B cell (primary cell): ENCODE data around the gene TNFSF12. TPM values are rescaled to one million over a fixed set of nuclear protein-coding genes. Genes with fewer than 3 reads are reported as not detected.

ENCODE experiments used
- ATAC-seq: fragments of 200-7000 bp; cut with Tn5 transposase; one replicate; pipeline ENCODE4 v1.10.0; 2021; ENCODE audit warnings: low read depth, mild to moderate bottlenecking, moderate number of reproducible peaks, moderate library complexity
- CTCF ChIA-PET: fragments of 350-600 bp; sonication (Branson Sonifier 250); formaldehyde crosslinking; loops from one replicate; lab custom pipeline; 2021; ENCODE audit warnings: antibody characterized with exemption, inconsistent platforms; lab: Charles Lee
- POLR2A ChIA-PET: fragments of 350-600 bp; sonication (Branson Sonifier 250); formaldehyde crosslinking; loops from one replicate; lab custom pipeline; 2021; ENCODE audit warnings: antibody characterized with exemption; lab: Charles Lee
- DNase-seq: peaks from one replicate; pipeline ENCODE4 v3.0.0; 2013
- H2AFZ ChIP-seq: 2 replicates; pipeline ENCODE4 v1.6.1; 2012; ENCODE audit warnings: mild to moderate bottlenecking, low read depth, low read length; ENCODE audit not compliant: insufficient read depth, poor library complexity, severe bottlenecking
- H3K27ac ChIP-seq, 2 donors: 1 replicate in 1 of 2; 2 replicates in 1 of 2; pipeline ENCODE4 v1.5.1; 2012 to 2013; ENCODE audit warnings: low read length in 2 of 2, mild to moderate bottlenecking in 2 of 2, moderate library complexity in 1 of 2
- H3K27me3 ChIP-seq, 4 experiments: fragments of 200-600 bp in 1 of 4; sonication (generic) in 1 of 4; replicated peaks in 1 of 4; 1 replicate in 2 of 4; 2 replicates in 2 of 4; pipeline versions ENCODE4 v1.6.1 to v1.7.0; 2013 to 2016; ENCODE audit warnings: low read length in 3 of 4, mild to moderate bottlenecking in 2 of 4, mixed read lengths in 1 of 4, moderate library complexity in 1 of 4; ENCODE audit not compliant: insufficient read depth in 4 of 4, control insufficient read depth in 3 of 4; ENCODE audit errors: control extremely low read depth in 1 of 4
- H3K36me3 ChIP-seq, 2 experiments: replicated peaks in 1 of 2; 1 replicate in 1 of 2; 2 replicates in 1 of 2; pipeline versions ENCODE4 v1.6.1 to v1.7.1; 2013; ENCODE audit warnings: low read length in 1 of 2; ENCODE audit not compliant: insufficient read depth in 2 of 2, control insufficient read depth in 1 of 2; ENCODE audit errors: control extremely low read depth in 1 of 2, extremely low read depth in 1 of 2
- H3K4me1 ChIP-seq, 2 donors: fragments of 200-600 bp in 1 of 2; sonication (generic) in 1 of 2; 1 replicate in 1 of 2; 2 replicates in 1 of 2; pipeline versions ENCODE4 v1.5.1 to v1.6.1; 2013 to 2017; ENCODE audit warnings: low read length in 2 of 2; ENCODE audit not compliant: control insufficient read depth in 2 of 2, insufficient read depth in 2 of 2
- H3K4me2 ChIP-seq: replicated peaks from 2 replicates; pipeline ENCODE3; 2012; ENCODE audit warnings: mild to moderate bottlenecking, low read depth, low read length; ENCODE audit not compliant: poor library complexity, severe bottlenecking
- H3K4me3 ChIP-seq, 5 experiments: fragments of 200-600 bp in 1 of 5; sonication (generic) in 1 of 5; 1 replicate in 3 of 5; 2 replicates in 2 of 5; pipeline versions ENCODE4 v1.5.1 to v1.7.0; 2011 to 2016; ENCODE audit warnings: low read length in 4 of 5, mild to moderate bottlenecking in 4 of 5, low read depth in 2 of 5, control low read depth in 1 of 5, moderate library complexity in 1 of 5; ENCODE audit not compliant: insufficient read depth in 1 of 5; ENCODE audit errors: control extremely low read depth in 1 of 5, extremely low read depth in 1 of 5
- H3K79me2 ChIP-seq: fragments of 200-600 bp; sonication (generic); one replicate; pipeline ENCODE4 v1.6.0; 2016; ENCODE audit warnings: low read length; ENCODE audit not compliant: control insufficient read depth, insufficient read depth
- H3K9ac ChIP-seq: fragments of 200-600 bp; sonication (generic); 2 replicates; pipeline ENCODE4 v1.6.1; 2017; ENCODE audit warnings: mild to moderate bottlenecking, low read length, moderate library complexity
- H3K9me3 ChIP-seq, 3 donors: one replicate each; pipeline versions ENCODE4 v1.6.1 to v1.7.1; 2013; ENCODE audit warnings: low read length in 2 of 3; ENCODE audit not compliant: control insufficient read depth in 2 of 3, insufficient read depth in 1 of 3; ENCODE audit errors: control extremely low read depth in 1 of 3
- H4K20me1 ChIP-seq: 2 replicates; pipeline ENCODE4 v1.6.0; 2012; ENCODE audit warnings: mild to moderate bottlenecking, low read length; ENCODE audit not compliant: insufficient read depth, control insufficient read depth, poor library complexity, severe bottlenecking
- H3K27ac Mint-ChIP-seq: one replicate; pipeline ENCODE4 v1.8.0; 2021; ENCODE audit warnings: mixed read lengths
- H3K27me3 Mint-ChIP-seq: one replicate; pipeline ENCODE4 v1.8.0; 2021; ENCODE audit warnings: mixed read lengths
- H3K4me1 Mint-ChIP-seq: one replicate; pipeline ENCODE4 v1.8.0; 2021; ENCODE audit warnings: mixed read lengths
- H3K4me3 Mint-ChIP-seq: one replicate; pipeline ENCODE4 v1.8.0; 2021; ENCODE audit warnings: mixed read lengths
- H3K9me3 Mint-ChIP-seq: one replicate; pipeline ENCODE4 v1.8.0; 2022; ENCODE audit warnings: mixed read lengths; ENCODE audit not compliant: insufficient read depth
- CTCF ChIP-seq: fragments of 200-600 bp; IDR thresholded peaks from one replicate; pipeline ENCODE4 v1.8.0; 2022; ENCODE audit warnings: antibody characterized with exemption, mild to moderate bottlenecking
- EZH2 ChIP-seq: IDR thresholded peaks from 2 replicates; pipeline ENCODE4 v1.6.1; 2012; ENCODE audit warnings: borderline replicate concordance, low read depth, mild to moderate bottlenecking, moderate library complexity, low read length; ENCODE audit not compliant: insufficient read depth, poor library complexity, severe bottlenecking
- WGBS: methylation state at CpG from one replicate; pipeline ENCODE4 v1.1.5; 2013; ENCODE audit warnings: missing lambda C conversion rate; ENCODE audit not compliant: insufficient coverage; 5-methylcytosine and 5-hydroxymethylcytosine counted together
- intact Hi-C: fragments of 100-400 bp; cut with micrococcal nuclease; formaldehyde crosslinking; loops from one replicate; pipeline ENCODE4 v1.10.0; 2022
- polyA plus RNA-seq: library from polyadenylated mRNA; depleted of rRNA; stranded (reverse); fragments of >200 nt; gene quantifications from 2 replicates; pipeline ENCODE4 v1.2.3, GENCODE V29; 2012
- total RNA-seq, 2 donors: library from RNA; stranded (reverse); fragments of 120-200 nt in 1 of 2; gene quantifications; 1 replicate in 1 of 2; 2 replicates in 1 of 2; pipeline versions ENCODE4 v1.2.3 to v1.2.4, GENCODE V29; 2013 to 2022

The TNFSF12 gene
- total and polyA plus RNA-seq, 2 donors (not counting 1 experiment from before 2014, with no cell fraction given): 40.6 to 53.4 TPM

- H3K27me3 ChIP-seq: no peaks in the 10 kb centered on the region
- no peaks in the 10 kb centered on the region for H3K4me1 ChIP-seq
- ChIA-PET CTCF (interaction anchor here (0.7 to 19.2 kb wide), 11 partner anchors 9 to 167 kb away, joined by 3 to 666 read pairs (median 4); partner anchors contain the start of genes SENP3, SOX15, TNFSF12 and TNFSF13), POLR2A (interaction anchor here (0.6 to 1.0 kb wide), 3 partner anchors 29 to 426 kb away, joined by 4 to 7 read pairs (median 6); no protein-coding TSS in a partner anchor)
- ATAC-seq (peak; percentile 51), DNase-seq (peak; percentile 68)
- H3K4me3 ChIP-seq: no peak overlapping the region
- intact Hi-C loops: loop anchor here (1.0 kb wide), 1 partner anchor 38 kb away; the partner anchor contains the start of gene SENP3
- H3K4me3 Mint-ChIP-seq: no peak overlapping the region
- H3K9me3 Mint-ChIP-seq: no peaks in the 10 kb centered on the region
- no peaks in the 10 kb centered on the region for H3K79me2 ChIP-seq
- H3K4me2 ChIP-seq: no peak overlapping the region
- no peak overlapping the region for H3K9ac ChIP-seq
- no peaks in the 10 kb centered on the region for H3K4me1 Mint-ChIP-seq
- no peak overlapping the region for H3K27ac ChIP-seq
- 65% methylated on average over 7 of the region's 10 CpGs for WGBS
- peak overlapping the region; percentile 5 for H2AFZ ChIP-seq
- H3K27ac Mint-ChIP-seq: no peak overlapping the region
- no peaks in the 10 kb centered on the region for H3K36me3 ChIP-seq
- H3K27me3 Mint-ChIP-seq: no peaks in the 10 kb centered on the region
- no peaks in the 10 kb centered on the region for H4K20me1 ChIP-seq
- H3K9me3 ChIP-seq: peaks cover 0 to 7% (median 0%) of the 10 kb centered on the region in 3 donors
- TF ChIP-seq EZH2 (no peak), CTCF (peak; percentile 71)
Measured at GRCh38 chr17:7523033-7523432, 25.8 kb upstream of the TNFSF12 start.

GRCh38 chr17:7528842-7529241 is 20.0 kb upstream of the TNFSF12 start:
- H3K9me3 ChIP-seq: peaks cover 0 to 27% (median 2%) of the 10 kb centered on the region in 3 donors
- H3K79me2 ChIP-seq: no peaks in the 10 kb centered on the region
- H3K27ac ChIP-seq: no peak overlapping the region
- ATAC-seq (no peak), DNase-seq (no peak)
- H3K4me3 Mint-ChIP-seq: no peak overlapping the region
- no peak overlapping the region for H2AFZ ChIP-seq
- no peaks in the 10 kb centered on the region for H3K9me3 Mint-ChIP-seq
- H3K36me3 ChIP-seq: no peaks in the 10 kb centered on the region
- H3K9ac ChIP-seq: no peak overlapping the region
- POLR2A ChIA-PET: no interaction called here
- TF ChIP-seq EZH2: no peak
- no peak for TF ChIP-seq CTCF
- no peaks in the 10 kb centered on the region for H3K27me3 ChIP-seq
- H3K4me2 ChIP-seq: no peak overlapping the region
- H3K27ac Mint-ChIP-seq: no peak overlapping the region
- no peaks in the 10 kb centered on the region for H3K4me1 Mint-ChIP-seq
- no peaks in the 10 kb centered on the region for H3K27me3 Mint-ChIP-seq
- intact Hi-C loops: no loop called here
- CTCF ChIA-PET: interaction anchor here (19.2 kb wide), 1 partner anchor 27 kb away, joined by 666 read pairs; the partner anchor contains the start of genes SENP3, TNFSF12 and TNFSF13
- H4K20me1 ChIP-seq: no peaks in the 10 kb centered on the region
- H3K4me3 ChIP-seq: no peak overlapping the region
- no peaks in the 10 kb centered on the region for H3K4me1 ChIP-seq
